Renal cortex interstitium (tissue), 15 donors: ENCODE results near the gene IL13RA2. TPM values are rescaled to one million over a fixed set of nuclear protein-coding genes. Genes with fewer than 3 reads are reported as not detected.

Source experiments
- DNase-seq, 11 donors: peaks; one replicate each; pipeline ENCODE4 v3.0.0-alpha.2; 2013; ENCODE audit warnings: low read depth in 9 of 11, low spot score in 4 of 11; ENCODE audit errors: extremely low read depth in 1 of 11
- long read RNA-seq, 16 experiments: transcript quantifications; one replicate each; lab custom pipeline, GENCODE V29; 2026
- polyA plus RNA-seq, 3 donors: library from polyadenylated mRNA; unstranded; fragments of 120-200 nt; gene quantifications; one replicate each; pipeline ENCODE4 v1.2.1, GENCODE V29; 2013; ENCODE audit not compliant: insufficient read length in 3 of 3

Gene IL13RA2, protein sequence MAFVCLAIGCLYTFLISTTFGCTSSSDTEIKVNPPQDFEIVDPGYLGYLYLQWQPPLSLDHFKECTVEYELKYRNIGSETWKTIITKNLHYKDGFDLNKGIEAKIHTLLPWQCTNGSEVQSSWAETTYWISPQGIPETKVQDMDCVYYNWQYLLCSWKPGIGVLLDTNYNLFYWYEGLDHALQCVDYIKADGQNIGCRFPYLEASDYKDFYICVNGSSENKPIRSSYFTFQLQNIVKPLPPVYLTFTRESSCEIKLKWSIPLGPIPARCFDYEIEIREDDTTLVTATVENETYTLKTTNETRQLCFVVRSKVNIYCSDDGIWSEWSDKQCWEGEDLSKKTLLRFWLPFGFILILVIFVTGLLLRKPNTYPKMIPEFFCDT
- polyA plus RNA-seq: 1 to 10 TPM; 1.2 to 1.8 (median 1.4) TPM
- long read RNA-seq, donor 1: 0 reads
- long read RNA-seq, donor 2: 0 reads
- long read RNA-seq, donor 3: 0 reads
- long read RNA-seq, donor 4: 0 reads
- long read RNA-seq, donor 5: 0 reads
- long read RNA-seq, donor 6: 0 reads
- long read RNA-seq, donor 7: 0 reads
- long read RNA-seq, donor 8: 0 reads
- long read RNA-seq, donor 9: 0 reads
- long read RNA-seq, donor 10: 0 reads
- long read RNA-seq, donor 11: 0 reads
- long read RNA-seq, donor 12, partial matches to known transcripts: 0 of 1 reads
- long read RNA-seq, donor 12, other reads (novel, unspliced or antisense): 0 of 1 reads
- long read RNA-seq, donor 13: 0 reads
- long read RNA-seq, donor 14: 0 reads
- long read RNA-seq, donor 15: 0 reads
- long read RNA-seq, donor 16: 0 reads

DNA sequence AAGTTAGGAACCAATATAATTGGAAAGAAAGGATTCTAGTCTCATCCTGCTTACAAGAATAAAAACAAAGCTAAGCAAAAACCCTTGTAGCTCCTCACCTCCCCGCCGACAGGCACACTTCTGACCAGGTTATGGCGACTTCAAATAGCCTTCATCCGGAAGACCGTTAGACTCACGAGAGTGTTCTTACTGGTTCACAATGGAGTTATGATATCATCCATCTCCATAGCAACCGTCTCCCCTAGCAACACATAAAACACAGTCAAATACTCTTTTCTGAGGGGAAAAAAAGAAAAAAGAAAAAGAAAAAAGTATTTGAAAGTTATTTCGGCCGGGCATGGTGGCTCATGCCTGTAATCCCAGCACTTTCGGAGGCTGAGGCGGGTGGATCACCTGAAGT is at the start of gene IL13RA2:
IL13RA2 (minus strand) TSS at position 162 of the 400 bp plus-strand sequence. CDS start 347 bp downstream, outside the sequence.
- no peak for DNase-seq

DNA sequence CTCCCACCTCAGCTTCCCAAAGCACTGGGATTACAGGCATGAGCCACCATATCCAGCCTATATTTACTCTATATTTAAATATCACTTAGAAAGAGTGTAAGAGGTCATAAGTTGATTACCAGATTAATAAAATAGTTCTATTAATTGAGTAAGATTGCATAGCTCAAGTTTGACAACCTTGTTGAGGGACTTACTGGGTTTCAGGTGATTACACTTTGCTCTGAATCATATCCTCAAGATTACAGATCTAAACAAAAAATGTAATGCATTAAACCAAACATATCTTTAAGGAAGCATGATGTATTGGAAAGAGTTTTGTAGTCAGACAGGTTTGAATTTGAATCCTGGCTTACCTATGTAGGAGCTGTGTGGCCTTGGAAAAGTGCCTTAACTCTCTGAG is 47.9 kb upstream of the IL13RA2 start:
- DNase-seq: no peak

DNA sequence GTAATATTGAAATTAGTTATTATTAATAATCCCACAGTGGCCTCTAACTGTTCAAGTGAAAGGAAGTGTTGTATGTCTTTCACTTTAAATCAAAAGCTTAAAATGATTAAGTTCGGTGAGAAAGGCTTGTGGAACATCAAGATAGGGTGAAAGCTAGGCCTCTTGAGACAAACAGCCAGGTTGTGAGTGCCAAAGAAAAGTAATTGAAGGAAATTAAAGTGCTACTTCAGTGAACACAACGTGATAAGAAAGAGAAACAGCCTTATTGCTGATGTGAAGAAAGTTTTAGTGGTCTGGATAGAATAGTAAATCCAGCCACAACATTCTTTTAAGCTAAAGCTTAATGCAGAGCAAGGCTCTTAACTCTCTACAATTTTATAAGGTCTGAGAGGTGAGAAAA is 42.6 kb upstream of the IL13RA2 start:
- DNase-seq: no peak

DNA sequence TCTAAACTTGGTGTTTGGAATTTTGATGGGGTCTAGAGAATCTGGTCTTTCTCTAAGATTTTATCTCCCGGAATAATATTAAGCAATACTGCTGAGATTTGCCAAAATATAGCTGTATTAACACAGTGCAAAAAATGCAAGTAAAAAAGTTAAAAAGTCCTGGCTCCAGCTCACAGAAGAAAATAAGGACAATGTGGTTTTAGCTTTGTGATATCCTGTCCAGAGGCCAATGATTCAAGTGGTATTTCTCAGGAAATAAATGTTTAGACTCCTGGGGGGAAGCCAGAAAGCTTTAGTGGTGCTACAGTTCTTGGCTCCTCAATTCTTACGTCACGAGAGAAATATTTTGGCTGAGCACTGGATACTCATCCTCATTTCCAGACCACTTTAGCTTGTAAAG is 40.9 kb upstream of the IL13RA2 start:
- peak in 2 of 11 donors; percentile 29 to 37 for DNase-seq

DNA sequence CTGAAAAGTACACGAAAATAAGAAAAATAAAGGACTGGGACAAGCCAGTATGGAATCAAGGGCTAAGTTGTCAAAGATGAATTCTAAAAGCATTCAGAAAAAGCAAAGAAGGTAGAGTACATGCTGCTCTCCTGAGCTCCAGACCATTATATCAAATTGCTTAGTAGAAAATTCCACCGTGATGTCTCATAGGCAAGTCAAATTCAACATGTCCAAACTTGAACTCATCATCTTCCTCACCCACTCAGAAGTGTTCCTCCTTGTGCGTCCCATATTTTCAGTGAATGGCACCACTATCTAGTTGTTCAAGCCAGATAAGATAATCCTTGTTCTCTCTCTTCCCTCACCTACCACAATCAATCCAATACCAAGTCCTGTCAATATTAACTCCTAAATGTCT is 37.5 kb upstream of the IL13RA2 start:
- DNase-seq: no peak

DNA sequence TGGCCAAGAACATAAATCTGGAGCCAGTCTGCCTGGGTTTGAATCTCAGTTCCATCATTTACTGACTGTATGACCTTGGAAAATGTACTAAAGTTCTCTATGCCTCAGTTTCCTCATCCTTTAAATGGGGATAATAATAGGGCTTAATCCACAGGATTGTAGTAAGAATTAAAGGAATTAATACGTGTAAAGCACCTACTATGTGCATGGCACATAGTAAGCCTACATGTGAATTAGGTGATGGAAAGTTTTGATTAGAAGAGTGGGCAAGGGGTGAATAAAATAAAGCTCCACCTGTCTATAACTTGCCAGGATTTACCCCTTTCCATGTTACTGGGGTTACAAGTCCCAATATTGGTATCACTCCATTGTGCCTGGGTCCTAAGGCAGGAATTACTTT is 35.8 kb upstream of the IL13RA2 start:
- DNase-seq: no peak

DNA sequence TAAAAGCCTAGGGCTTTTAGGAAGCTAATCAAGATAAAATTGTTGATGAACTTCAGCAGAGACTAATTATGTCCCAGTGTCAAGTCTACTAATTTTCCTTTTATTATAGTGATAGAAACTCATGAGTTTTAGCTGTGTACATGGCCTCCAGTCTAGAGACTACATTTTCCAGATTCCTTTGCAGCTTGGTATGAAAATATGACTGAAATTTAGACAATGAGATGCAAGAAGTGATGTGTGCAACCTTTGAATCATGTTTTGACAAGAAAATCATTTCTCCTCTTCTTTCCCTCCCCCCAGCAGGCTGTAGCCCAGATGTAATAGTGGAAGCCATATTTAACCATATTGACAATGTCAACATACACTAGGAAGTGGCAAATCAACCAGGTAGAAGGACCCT is 30.3 kb upstream of the IL13RA2 start:
- DNase-seq: no peak

DNA sequence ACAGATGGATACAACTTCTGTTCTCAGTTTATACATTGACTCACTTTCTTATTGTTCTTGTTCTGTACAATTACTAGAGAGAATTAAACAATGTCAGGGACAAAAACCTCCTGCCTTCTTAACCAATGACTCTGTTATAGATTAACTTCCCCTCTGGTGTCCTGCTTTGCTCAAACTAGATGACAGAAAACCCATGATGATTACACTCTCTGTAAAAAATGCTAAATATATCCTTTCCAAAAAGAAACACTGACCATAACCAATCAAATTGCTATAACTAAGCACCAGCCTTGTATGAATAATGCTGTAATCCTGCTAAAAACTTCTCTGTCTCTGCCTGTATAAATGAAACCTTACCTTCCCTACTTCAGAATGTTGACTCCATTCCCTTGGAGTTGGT is 29.8 kb upstream of the IL13RA2 start:
- DNase-seq: no peak

DNA sequence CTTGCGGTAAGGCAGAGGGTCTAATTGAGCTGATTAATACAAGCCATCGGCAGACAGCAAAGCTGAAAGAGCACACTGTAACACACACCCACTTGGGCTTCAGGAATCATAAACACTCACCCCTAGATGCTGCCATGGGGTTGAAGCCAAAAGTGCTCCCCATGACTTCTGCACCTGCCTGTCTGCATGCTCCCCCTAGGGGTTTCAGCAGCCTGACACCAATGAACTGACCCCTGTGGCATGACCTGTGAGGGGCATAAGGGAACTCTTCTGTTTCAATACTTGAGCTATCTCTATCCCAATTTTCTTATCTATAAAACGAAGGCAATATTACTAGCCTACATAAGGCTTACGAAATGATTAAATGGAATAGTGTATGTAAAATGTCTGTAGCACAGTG is 23.0 kb upstream of the IL13RA2 start:
- DNase-seq: no peak

DNA sequence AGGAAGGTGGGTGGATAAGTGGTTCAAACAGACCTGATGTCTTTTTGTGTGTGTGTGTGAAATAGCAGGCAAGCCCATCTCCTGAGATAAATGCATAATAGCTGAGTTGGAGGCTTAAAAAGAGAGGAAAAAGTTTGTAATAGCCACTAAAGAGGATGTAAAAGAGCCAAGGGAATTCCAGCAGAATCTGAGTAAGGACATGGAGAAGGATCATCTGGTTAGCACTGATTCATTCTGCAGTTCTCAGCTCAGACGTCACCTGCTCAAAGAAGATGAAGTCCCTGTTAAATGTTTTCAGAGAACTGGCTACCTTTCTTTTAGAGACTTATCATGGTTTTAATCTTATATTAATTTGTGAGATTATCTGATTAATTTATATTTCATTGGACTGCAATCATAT is 21.0 kb upstream of the IL13RA2 start:
- no peak for DNase-seq

DNA sequence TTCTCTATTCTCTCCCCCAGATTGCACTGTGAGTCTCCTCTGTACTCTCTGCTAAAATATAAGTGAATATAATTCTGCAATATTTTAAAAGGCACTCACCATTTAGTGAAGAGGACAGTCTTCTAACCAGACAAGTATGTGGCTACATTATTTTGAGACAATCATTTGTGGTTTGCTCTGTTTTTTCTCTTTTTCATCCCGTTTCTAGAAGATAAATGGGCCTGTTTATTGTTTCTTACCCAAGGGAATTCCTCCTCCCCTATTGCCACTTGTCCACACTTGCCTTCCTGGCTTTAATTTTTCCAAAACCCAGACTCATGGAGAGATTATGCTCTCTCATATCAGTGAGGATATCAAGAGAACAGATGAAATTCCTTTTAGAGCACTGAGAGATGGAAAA is 18.6 kb upstream of the IL13RA2 start:
- no peak for DNase-seq

DNA sequence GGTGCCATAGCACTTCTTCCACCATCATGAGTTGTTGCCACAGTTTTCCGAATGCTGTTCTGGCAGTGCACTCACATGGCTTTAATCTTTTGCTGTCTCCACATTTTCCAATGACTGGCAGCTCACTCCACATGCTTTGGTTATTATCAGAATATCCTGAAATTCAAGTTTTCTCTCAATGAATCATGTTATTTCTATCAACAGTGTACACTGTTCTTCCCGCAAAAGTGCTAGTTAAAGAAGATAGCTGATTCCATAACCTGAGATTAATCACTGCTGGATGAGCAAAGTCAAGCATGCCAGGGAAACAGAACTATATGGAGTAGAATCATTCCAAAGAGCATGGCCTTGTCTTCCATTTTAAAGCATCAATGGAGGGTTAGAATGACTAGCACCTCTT is 14.6 kb upstream of the IL13RA2 start:
- no peak for DNase-seq

DNA sequence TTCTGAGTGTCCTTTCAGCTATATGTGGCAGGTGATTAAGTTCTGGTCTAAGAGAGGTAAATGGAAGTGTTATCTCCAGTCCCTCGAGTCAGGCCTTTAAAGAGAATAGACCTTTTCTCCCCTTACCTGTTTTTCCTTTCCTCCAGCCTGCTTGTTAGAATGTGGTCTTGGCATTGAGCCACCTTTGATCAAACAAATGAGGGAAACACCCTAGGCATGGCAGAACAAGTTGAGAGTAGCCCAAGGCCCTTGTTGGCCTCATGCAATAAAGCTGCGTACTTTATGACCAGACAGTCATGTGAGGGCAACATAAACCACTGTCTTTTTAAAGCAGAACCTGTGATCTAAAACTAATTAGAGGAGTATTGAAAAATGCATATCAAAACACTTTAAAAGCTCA is 13.2 kb upstream of the IL13RA2 start:
- peak in 2 of 11 donors; percentile 5 to 17 for DNase-seq

DNA sequence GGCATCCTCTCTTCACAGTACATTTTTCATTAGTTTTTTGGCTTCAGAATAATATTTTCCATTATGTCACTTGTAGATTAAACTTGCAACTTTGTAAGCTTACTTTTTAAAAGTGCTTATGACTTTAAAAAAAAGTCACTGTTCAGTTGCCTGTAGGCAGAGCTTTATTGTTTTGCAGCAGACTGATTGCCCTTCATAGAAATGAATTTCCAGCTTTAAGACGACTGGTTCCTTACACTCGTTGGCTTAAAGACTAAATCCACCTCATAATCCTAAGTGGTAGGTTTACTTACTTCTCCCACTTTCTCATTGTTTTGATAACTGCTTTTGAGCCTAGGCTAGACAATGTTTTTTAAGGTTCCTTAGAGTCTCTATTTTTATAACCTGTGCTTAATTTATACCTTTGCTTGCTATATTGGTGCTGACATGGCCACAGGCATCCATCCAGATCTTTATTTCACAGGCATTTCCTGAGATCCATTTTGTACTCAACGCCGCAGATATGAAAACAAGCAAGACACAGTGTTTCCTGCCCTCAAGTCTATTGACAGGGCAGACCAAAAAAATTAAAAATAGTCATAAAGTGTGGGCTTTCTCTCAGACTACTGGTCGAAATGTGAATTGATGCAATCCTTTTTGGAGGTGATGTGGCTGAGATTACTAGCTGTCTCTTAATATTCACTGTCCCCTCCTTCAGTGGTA is 12.6 kb upstream of the IL13RA2 start:
- DNase-seq: peak in 2 of 11 donors; percentile 2 to 14

DNA sequence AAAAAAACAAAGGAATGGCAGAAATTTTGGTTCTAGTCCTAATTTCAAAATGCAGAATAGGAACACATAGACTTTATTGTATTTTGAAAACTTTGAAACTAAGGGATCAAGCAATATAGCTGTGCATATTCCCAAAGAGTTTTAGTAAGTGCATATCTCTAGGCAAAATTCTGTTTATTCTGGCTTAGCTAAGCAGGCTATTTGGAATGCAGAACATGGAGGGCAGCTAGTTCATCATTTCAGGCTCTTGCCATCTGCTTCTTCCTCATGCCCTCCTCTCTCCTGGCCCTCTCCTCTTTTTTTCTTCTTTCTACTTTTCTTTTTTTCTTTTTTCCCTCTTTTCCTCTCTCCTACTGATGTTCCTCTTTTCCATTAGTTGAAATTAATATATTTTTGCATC is 12.0 kb upstream of the IL13RA2 start:
- DNase-seq: no peak

DNA sequence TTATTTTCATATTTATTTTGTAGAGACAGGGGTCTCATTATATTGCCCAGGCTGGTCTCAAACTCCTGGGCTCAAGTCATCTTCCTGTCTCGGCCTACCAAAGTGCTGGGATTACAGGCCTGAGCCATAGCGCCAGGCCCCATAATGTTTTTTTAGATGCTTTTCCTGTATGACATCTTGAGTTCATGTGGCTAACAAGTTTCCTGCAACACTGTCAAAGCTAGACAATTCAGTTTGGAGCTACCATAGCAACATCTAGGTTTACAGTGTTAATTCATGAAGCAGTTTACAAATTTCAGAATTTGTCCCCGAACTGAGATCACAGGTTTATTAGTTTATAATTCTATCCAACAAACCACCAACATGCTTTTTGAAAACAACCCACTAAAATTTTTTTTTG is 6.4 kb upstream of the IL13RA2 start:
- no peak for DNase-seq

DNA sequence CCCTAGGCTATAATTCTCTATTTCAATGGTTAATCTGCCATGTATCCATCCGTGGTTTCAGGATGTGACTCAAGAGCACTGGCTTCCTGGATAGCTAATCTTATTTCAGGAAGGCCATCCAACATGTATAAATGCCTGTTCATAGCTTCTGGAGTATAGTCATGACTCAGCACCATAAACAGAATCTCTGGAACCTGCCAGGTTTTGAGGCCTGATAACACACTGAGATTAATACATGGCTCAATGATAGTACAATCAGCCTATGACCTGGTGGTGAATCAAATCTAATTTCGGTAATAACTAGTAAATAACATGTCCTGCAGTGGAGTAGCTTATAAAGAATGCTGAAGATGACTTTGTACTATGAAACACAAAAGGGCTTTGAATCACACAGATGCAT is 5.7 kb upstream of the IL13RA2 start:
- DNase-seq: no peak

DNA sequence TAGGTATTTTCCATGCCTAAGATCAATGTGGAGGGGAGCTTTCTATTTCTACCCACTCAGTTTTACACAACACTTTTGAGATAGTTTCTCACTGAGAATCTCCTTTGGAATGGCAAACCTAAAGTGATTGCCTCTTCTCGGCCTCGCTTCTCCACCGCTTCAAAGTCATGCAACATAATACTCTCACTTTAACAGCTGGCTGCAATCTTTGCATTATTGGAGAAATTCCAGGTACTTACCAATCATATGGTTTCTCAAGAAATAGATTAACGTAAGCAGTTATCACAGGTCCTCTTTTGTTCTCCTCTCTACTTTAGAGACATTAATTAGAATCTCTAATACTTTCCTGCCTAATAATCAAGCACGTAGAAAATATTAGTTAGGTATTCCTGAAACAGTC is 3.7 kb upstream of the IL13RA2 start:
- no peak for DNase-seq

DNA sequence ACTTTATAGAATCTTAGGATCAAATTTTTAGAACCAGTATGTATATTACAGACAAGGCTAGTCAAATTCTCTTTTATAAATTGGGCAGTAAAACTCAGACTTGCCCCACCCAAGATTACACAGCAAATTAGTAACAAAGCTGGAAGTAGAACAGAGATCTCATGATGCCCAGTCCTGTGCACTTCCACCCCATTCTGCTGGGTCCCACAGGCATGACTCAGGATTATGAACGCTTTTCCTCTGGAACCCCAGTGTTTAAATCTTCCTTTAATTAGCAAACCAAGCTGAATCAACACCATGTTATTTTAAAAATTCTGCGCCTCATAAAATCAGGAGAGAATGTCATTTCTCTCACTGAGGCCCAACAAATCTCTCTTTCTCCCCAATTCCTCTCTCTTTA is 1.5 kb upstream of the IL13RA2 start:
- no peak for DNase-seq
